ENCODE data around the gene VNN1.
"Not testable (repeated sequence)": the region's sequence is repeated elsewhere in the genome, so short reads cannot be mapped to it uniquely, and the experiment has no call there.

VNN1 gene

DNA sequence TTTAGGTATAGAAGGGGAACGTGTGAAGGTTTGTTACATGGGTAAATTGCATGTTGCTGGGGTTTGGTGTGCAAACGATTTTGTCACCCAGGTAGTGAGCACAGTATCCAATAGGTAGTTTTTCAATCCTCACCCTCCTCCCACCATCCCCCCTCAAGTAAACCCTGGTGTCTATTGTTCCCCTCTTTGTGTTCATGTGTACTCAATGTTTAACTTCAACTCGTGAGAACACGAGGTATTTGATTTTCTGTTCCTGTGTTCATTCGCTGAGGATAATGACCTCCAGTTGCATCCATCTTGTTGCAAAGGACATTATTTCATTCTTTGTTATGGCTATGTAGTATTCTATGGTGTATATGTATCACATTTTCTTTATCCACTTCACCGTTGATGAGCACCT is 11.6 kb upstream of the VNN1 start:
- no peak for DNase-seq (ENCODE audit: low read depth in 3 of 3)

DNA sequence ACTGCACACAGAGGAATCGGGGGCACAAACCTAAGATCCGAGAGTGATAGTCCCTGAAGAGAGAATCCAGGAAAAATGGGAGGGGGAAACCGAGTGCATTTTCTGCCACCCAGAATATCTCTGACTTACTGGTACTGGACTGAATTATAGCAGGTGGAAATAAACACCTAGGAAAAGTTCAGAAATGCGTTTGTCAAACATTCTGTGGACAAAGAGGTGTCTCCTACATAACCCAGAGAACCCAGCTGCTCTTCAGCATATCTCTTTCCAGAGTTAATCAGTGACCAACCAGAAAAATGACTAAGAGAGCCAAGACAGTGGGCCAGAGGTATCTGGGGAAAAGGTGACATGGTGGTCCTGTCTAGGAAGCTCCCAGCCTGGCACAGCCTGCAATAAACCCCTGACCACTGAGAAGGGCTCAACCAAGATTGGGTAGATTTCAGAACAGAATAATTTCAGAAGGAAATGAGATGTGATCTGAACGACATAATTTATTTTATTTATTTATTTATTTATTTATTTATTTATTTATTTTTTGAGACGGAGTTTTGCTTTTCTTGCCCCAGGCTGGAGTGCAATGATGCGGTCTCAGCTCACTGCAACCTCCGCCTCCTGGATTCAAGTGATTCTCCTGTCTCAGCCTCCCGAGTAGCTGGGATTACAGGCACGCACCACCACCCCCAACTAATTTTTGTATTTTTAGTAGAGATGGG is 6.0 kb upstream of the VNN1 start:
- DNase-seq (ENCODE audit: low read depth in 3 of 3): no peak

DNA sequence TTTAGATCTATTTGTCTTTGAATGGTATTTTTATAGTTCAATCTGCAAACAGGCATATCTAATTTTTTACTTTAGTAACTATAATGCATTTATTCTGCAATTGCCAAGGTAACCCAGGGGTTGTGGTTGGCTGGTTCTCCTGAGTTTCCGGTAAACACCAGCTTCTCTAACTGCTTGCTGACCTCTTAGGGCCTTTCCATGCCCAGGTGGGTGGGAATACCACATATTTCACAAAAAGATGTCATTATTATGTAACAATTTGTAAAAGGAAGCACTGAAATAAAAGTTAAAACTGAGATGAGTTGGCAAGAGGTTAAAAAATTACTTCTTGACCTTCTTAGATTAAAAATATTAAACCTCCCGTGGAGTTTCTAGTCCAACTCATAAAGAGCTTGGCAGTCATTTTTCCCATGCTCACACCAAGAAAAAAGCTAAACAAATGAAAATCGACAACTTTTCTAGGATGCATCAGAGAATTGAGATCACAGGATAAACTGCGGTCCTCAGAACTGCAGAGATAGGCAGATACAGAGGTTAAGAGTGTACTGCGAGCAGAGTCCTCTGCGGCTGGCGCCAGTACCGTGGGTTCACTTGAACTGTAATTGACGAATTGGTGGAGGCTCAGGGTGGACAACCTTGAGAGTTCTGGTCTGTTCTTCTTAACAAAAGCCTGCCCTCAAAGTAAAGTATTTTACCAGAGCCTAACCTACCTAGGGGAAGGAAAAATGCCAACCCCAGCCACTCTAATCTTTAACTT is 2.2 kb upstream of the VNN1 start:
- no peak for DNase-seq (ENCODE audit: low read depth in 3 of 3)

DNA sequence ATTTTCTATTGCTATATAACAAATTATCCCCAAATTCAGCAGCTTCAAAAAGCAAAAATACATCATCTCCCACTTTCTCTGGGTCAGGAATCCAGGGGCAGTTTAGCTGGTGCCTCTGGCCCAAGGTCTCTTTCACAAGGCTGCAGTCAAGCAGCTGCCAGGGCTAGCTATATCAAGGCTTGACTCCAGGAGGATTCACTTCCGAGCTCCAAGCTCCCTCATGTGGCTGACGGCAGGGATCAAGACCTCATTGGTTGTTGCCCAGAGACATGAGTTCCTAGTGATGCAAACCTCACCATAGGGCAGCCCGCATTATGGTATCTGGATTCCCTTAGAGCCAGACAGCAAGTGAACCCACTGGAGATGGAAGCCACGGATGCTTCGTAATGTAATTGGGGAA is 1.3 kb upstream of the VNN1 start:
- DNase-seq (ENCODE audit: low read depth in 3 of 3): no peak

DNA sequence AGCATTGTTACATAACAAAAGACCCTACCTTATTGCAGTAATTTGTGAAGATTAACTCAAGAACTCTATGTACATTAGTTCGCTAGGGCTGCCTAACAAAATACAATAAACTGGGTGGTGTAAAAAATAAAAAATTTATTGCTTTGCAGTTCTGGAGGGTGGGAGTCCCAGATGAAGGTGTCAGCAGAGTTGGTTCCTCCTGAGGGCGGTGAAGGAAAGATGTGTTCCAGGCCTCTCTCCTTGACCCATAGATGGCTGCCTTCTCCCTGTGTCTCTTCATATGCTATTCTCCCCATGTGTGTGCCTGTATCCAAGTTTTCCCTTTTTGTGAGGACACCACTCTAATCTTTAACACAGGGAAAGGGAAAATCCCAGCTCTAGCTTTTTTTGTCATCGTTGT is 305 bp upstream of the VNN1 start:
- DNase-seq (ENCODE audit: low read depth in 3 of 3): no peak

DNA sequence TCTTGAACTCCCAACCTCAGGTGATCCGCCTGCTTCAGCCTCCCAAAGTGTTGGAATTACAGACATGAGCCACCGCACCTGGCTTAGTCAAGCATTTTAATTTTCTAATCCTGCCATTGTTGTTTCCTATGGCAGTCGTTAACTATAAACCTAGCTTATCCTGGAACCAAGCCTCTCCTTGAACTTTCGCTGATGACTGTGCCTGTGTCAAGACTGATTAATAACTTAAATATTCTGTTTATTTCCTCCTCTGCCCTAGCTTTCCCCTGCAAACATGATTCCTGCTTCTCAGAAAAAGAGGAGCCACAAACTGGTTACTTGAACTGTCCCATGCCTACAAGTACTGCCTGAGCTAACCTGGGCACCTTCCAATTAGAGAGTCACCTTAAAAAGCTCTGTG is 1.5 kb downstream of the VNN1 start:
- DNase-seq (ENCODE audit: low read depth in 3 of 3): no peak

DNA sequence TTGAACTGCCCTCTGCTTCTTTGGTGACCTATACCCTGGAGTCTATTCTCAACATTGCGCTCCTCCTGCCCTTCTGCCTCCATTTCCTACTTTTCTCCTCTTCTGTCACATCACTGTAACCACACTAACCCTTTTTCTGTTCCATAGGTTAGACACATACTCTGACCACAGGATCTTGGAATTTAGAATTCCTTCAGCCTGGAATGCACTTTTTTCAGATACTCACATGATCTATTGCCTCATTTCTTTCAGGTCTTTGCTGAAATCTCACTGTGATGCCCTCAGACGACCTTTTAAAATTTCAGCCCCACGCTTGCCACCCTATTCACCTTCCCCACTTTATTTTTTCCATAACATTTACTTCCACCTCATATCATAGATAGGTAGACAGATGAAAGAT is 5.1 kb downstream of the VNN1 start:
- DNase-seq (ENCODE audit: low read depth in 3 of 3): no peak

DNA sequence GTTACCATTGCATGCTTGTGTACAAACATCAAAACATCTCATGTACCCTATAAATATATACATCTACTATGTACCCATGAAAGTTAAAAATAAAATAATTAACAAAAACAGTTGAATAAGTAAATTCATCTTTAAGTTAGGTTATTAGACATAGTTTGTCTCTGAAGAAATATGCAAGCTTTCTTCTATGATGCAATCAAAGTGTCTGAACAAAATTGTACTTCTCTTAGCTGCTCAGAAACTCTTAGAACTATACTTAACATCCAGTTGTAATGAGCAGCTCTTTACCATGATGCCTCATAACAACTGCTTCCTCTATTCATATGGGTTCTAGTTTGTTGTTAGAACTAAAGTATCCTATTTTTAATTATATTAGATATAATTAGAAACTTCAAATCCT is 5.9 kb downstream of the VNN1 start:
- no peak for DNase-seq (ENCODE audit: low read depth in 3 of 3)

DNA sequence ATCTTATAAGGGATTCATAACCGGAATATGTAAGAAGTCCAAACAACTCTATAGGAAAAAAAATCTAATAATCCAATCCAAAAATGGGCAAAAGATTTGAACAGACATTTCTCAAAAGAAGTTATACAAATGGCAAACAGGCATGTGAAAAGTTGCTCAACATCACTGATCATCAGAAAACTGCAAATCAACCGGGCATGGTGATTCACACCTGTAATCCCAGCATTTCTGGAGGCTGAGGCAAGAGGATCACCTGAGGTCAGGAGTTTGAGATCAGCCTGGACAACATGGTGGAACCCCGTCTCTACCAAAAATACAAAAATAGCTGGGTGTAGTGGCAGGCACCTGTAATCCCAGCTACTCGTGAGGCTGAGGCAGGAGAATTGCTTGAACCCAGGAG is 7.1 kb downstream of the VNN1 start:
- DNase-seq (ENCODE audit: low read depth in 3 of 3): not testable (repeated sequence)

DNA sequence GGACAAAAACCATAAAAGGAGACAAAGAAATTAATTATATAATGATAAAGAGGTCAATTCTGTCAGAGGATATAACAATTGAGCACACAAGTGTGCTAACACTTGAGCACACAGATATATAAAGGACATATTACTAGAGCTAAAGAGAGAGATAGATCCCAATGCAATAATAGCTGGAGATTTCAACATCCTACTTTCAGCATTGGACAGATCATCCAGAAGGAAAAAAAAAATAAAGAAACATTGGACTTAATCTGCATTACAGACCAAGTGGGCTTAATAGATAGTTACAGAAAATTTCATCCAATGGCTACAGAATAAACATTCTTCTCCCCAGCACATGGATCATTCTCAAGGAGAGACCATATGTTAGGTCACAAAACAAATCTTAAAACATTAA is 9.9 kb downstream of the VNN1 start:
- DNase-seq (ENCODE audit: low read depth in 3 of 3): no peak

DNA sequence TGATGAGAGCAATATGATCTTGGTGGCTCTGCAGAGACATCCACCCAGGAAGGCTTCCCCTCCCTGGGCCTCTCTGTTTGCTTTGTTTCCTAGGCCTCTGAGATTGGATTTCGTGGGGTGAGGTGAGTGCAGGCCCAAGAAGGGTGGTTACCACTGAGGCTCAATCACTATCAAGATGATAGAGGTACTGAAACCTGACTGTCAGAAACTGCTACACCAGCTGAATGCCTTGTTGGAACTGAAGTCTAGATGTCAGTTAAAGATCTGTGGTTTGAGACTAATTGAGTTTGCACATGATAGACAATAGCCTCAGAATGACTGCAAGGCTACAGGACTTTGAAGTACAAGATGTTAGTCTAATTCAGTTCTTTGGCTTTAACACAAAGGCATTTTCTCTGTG is 15.2 kb downstream of the VNN1 start:
- DNase-seq (ENCODE audit: low read depth in 3 of 3): no peak

DNA sequence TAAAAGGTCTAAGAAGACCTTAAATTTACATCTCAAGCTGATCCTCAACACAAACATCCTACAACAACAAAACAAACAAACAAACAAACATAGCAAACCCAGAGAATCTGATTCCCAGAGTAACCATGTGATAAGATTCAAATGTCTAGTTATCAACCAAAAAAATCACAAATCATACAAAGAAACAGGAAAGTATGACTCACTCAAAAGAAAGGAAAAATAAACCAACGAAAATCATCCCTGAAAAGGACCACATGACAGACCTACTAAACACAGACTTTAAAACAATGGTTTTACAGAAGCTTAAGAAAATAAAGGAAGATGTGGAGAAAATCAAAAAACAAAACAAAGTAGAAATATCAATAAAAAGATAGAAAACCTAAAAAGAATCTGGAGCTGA is 18.1 kb downstream of the VNN1 start:
- DNase-seq (ENCODE audit: low read depth in 3 of 3): no peak

DNA sequence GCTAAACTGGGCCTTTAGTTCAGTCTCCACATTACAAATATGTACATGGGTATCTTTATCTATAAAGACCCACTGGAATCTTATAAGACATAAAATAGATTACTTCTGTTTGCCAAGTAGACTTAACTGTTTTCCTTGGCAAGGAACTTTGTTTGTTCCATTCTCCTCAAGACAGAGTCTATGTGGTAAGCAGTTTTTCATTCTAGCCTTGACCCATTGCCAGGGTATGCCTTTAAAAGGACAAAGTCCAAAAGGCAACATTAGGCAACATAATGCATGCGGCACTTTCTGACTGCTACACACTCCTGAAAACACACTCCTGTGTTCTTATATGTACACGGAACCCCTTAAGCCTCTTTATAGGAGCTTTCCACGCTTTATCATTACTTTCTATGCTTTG is 20.4 kb downstream of the VNN1 start:
- no peak for DNase-seq (ENCODE audit: low read depth in 3 of 3)

DNA sequence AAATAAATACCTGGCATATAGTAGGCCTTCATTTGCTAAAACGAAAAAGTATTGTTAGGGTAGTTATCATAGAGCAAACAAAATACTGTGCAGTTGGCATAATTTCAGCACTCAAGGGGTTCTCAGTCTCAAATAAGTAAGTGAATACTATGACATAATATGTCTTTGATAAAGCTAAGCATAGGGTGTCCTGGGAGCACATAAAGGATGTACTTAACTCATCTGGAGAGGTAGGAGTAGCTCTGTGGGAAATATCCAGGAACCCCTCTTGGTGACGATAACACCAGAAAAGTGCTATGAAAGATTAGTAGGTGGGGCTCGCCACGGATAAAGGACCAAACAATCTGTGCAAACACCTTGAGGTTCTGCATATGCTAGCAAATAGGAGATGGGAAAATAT is 23.2 kb downstream of the VNN1 start:
- DNase-seq (ENCODE audit: low read depth in 3 of 3): no peak

DNA sequence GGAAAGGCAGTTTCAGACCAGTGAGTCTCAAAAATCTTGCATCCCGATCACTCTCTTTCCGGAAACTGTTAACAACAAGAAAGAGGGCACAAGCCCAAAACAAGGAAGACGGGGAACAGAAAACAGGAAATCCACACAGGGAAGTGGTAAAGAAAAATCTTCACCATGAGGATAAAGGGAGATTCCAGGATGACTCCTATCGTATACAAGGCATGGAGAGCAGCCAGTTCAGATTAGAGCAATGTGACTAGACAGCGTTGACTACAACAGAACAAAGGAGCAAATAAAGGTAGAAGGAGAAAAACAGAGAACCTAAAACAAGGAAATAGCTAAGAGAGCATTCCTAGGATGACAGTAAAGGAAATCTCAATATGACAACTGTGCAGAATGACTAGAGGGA is 26.5 kb downstream of the VNN1 start:
- no peak for DNase-seq (ENCODE audit: low read depth in 3 of 3)

DNA sequence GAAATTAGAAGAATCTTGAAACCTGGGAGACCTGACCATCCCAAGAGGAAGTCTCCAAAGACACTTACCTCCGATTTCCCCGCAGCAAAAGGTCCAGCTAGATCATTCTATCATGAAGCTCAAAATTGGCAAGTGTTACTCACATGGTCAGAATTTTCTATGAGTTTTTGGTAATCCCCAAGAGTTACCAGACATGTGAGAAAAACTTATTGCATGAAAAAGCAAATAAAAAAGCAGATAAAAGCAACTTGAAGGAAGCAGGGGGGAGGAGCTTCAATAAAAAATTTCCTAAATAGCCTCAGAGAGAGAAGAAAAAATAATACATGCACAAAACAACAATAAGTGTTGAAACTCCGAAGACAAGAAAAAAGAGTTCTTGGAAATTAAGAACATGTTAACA is 27.3 kb downstream of the VNN1 start:
- no peak for DNase-seq (ENCODE audit: low read depth in 3 of 3)

DNA sequence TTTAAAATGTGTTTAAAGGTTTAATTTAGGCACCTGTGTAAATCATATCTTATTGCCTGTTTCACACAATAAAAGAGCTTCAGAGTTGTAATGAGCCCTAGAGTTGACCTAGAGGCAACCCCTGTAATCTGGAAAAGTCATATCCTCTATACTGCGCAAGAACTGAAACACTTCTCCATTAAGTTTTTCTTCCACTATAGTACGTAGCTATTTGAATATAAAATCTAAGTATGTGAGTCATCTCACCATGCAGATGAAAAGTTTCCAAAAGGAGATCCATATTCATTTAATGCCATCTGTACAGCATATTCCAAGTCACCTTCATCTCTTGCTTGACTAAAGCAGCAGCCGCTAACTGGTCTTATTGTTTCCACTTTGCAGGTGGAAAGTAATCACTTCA is 28.8 kb downstream of the VNN1 start:
- DNase-seq (ENCODE audit: low read depth in 3 of 3): no peak

DNA sequence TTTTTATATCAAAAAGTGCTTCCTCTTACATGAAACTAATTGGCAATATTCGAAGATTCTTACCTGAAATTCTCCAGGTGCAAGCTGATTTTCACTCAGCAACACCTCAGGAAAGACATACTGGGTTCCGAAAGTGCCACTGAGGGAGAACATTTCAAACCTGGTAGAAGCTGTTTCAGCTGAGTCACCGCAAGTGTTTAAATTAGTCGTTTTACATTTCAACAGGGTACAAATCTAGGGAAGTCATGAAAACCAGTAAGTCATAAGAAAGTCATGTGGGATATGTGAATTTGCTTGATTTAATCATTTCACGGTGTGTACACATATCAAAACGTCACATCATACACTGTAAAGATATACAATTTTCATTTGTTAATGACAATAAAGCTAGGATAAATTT is 29.6 kb downstream of the VNN1 start:
- DNase-seq (ENCODE audit: low read depth in 3 of 3): no peak

DNA sequence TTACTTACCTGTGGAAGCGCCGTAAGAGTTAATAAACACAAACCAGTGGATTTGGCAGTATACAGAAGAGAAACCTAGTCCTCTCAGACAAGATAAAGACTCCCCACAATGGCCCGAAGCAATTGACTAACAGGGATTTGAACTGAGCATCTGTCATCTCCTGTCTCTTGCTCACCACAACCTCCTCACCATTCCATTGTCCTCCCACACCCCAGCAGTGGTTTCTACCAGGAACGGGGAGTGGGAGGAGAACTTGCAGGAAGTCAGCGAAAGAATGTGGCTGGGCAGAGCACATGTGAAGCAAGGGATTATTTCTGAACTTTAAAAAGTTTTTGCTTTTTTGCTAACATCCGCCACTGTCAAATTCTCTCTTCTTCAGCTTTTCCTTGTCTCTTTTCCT is 30.3 kb downstream of the VNN1 start:
- no peak for DNase-seq (ENCODE audit: low read depth in 3 of 3)

DNA sequence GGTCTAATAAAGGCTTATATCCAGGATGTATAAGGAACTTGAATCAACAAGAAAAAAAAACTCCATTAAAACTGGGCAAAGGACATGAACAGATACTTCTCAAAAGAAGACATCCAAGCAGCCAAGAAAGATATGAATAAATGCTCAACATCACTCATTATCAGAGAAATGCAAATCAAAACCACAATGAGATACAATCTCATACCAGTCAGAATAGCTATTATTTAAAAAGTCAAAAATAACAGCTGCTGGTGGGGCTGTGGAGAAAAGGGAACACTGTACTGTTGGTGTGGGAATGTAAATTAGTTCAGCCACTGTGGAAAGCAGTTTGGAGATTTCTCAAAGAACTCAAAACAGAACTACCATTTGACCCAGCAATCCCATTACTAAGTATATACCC is 34.8 kb downstream of the VNN1 start:
- DNase-seq (ENCODE audit: low read depth in 3 of 3): not testable (repeated sequence)

DNA sequence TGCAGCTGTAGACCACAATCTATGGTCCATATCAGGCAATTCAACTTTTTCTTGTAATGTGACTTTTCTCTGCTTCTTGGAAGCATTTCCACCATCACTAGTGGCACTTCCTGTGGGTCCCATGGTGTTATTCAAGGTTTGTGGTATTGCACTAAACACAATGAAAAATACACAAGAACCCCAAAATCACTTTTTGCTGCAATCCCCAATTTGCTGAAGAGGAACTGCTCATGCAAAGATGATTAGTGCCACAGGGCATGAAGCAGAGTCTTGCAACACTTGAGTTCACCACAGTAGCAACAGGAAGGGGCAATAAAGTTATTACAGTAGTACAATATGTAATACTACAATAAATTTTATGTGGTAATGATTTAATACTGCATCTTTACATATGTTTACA is 38.1 kb downstream of the VNN1 start:
- no peak for DNase-seq (ENCODE audit: low read depth in 3 of 3)

DNA sequence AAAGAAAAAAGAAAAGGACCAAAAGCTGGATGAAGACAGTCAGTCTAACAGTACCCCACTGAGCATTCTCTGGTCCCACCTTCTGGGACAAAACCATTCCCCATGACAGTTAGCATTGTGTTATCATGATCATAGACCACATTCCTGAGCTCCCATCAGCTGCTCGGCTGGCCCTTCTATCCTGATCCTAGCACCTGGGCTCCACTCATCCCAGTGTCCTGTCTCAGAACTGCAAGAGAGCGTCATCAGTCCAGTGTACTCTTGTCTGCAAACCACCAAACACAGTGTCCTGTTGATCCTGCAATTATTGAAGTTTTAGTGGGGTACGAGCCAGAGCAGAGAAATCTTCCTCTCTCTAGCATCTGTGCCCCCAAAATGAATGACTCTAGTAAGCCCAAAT is 38.9 kb downstream of the VNN1 start:
- DNase-seq (ENCODE audit: low read depth in 3 of 3): no peak

DNA sequence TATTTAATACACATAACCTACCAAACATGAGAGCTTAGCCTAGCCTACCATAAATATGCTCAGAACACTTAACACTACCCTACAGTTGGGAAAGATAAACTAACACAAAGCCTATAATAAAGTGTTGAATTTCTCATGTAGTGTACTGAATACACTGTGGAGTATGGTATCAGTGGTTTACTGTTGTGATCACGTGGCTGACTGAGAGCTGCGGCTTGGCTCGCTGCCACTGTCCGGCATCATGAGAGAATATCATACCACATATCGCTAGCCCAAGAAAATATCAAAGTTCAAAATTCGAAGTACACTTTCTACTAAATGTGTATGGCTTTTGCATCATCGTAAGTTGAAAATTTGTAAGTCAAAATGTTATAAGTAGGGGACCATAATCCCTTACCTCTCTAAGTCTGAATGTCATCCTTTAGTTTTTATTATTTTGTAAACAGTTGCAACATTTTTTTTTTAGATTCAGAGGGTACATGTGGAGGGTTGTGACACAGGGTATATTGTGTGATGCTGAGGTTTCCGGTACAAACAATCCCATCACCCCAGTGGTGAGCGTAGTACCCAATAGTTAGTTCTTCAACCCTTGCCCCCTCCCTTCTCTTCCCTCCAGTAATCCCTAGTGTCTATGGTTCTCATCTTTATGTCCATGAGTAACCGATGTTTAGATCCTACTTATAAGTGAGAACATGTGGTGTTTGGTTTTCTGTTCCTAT is 40.3 kb downstream of the VNN1 start:
- DNase-seq (ENCODE audit: low read depth in 3 of 3): no peak

Measured in stimulated activated CD4-positive, alpha-beta T cell treated with anti-CD3 and anti-CD28 coated beads, TNF-alpha, amount 100 ng/mL, for 4 hours (primary cell).